Peyer's patch (tissue), 4 donors: ENCODE data around the gene CFAP69. TPM values are rescaled to one million over a fixed set of nuclear protein-coding genes. Genes with fewer than 3 reads are reported as not detected.

Source experiments
- DNase-seq, 3 donors: peaks; one replicate each; pipeline ENCODE4 v3.0.0-alpha.2; 2017 to 2019
- H3K27ac ChIP-seq, 4 donors: fragments of 200-600 bp; sonication (generic); one replicate each; pipeline ENCODE4 v1.5.1; 2016 to 2019
- H3K27me3 ChIP-seq, 2 donors: fragments of 200-600 bp; sonication (generic); one replicate each; pipeline ENCODE4 v1.5.1; 2019
- H3K36me3 ChIP-seq, 3 donors: fragments of 200-600 bp; sonication (generic); one replicate each; pipeline ENCODE4 v1.5.1; 2016 to 2019
- H3K4me1 ChIP-seq, 4 donors: fragments of 200-600 bp; sonication (generic); one replicate each; pipeline ENCODE4 v1.5.1; 2016 to 2019
- H3K4me3 ChIP-seq, 4 donors: fragments of 200-600 bp; sonication (generic); 1 replicate in 3 of 4; 2 replicates in 1 of 4; pipeline ENCODE4 v1.5.1; 2016 to 2019; ENCODE audit warnings: mild to moderate bottlenecking in 1 of 4
- H3K9me3 ChIP-seq, 4 donors: fragments of 200-600 bp; sonication (generic); one replicate each; pipeline ENCODE4 v1.5.1; 2016 to 2019; ENCODE audit warnings: mild to moderate bottlenecking in 1 of 4
- POLR2A ChIP-seq, 2 donors: fragments of 450-650 bp; IDR thresholded peaks; one replicate each; pipeline ENCODE4 v1.5.1; 2017; ENCODE audit warnings: antibody characterized with exemption in 2 of 2, mild to moderate bottlenecking in 2 of 2, moderate library complexity in 2 of 2
- total RNA-seq, 4 donors: library from RNA; depleted of rRNA; stranded (reverse); fragments of >200 nt; gene quantifications; one replicate each; pipeline ENCODE4 v1.1.0, GENCODE V29; 2016
- TF ChIP-seq, protein P1 (sequence below), 6 experiments: fragments of 450-650 bp in 4 of 6; fragments of 200-600 bp in 2 of 6; sonication (generic) in 1 of 6; IDR thresholded peaks; one replicate each; pipeline ENCODE4 v1.5.1; 2017 to 2019; ENCODE audit warnings: antibody characterized with exemption in 6 of 6, mild to moderate bottlenecking in 3 of 6, moderate library complexity in 1 of 6

Gene CFAP69
- total RNA-seq, 4 donors from 2014 or later: 2.3 to 15.3 (median 11.9) TPM; not detected in 1

DNA sequence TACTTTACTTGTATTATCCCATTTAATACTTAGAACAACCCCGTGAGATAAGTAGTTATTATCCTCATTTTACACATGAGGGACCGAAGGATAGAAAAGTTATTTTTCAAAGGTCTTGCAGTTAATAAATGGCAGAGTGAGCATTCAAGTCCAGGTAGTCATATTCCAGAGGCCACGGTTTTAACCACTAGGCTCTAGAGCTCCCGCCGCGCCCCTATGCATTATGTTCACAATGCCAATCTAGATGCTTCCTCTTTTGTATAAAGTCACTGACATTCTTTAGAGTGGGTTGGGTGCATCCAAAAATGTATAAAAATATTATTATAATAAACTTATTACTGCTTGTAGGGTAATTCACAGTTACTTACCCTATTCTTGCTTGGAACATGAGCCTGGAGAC is 11.4 kb upstream of the CFAP69 start:
- TF ChIP-seq POLR2A (IDR thresholded peaks at IDR 0.05): no peak
- TF ChIP-seq, protein P1, sequence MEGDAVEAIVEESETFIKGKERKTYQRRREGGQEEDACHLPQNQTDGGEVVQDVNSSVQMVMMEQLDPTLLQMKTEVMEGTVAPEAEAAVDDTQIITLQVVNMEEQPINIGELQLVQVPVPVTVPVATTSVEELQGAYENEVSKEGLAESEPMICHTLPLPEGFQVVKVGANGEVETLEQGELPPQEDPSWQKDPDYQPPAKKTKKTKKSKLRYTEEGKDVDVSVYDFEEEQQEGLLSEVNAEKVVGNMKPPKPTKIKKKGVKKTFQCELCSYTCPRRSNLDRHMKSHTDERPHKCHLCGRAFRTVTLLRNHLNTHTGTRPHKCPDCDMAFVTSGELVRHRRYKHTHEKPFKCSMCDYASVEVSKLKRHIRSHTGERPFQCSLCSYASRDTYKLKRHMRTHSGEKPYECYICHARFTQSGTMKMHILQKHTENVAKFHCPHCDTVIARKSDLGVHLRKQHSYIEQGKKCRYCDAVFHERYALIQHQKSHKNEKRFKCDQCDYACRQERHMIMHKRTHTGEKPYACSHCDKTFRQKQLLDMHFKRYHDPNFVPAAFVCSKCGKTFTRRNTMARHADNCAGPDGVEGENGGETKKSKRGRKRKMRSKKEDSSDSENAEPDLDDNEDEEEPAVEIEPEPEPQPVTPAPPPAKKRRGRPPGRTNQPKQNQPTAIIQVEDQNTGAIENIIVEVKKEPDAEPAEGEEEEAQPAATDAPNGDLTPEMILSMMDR (IDR thresholded peaks at IDR 0.05): no peak
- Histone ChIP-seq H3K4me1 (no peaks in the 10 kb centered on the region), H3K36me3 (no peaks in the 10 kb centered on the region), H3K27me3 (no peaks in the 10 kb centered on the region), H3K4me3 (no peak overlapping the region), H3K27ac (peak overlapping the region in 1 of 4 donors; percentile 47), H3K9me3 (no peaks in the 10 kb centered on the region)
- no peak for DNase-seq

DNA sequence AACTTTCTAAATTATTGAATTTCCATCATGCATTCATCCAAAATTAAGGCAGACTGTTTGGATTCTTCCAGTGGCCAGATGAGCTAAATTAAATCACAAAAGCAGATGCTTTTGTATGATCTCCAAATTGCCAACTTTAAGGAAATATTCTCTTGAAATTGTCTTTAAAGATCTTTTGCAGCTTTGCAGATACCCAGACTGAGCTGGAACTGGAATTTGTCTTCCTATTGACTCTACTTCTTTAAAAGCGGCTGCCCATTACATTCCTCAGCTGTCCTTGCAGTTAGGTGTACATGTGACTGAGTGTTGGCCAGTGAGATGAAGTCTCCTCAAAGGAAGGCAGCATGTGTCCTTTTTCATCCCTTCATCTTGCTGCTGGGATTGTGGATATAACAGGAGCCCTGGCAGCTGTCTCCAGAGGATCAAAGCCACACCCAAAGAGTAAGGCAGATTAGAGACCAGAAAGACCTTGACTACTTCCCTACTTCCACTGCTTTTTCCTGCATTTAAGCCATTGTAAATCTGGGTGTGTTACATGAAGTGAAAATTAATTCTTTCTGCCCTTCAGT is 8.2 kb upstream of the CFAP69 start:
- Histone ChIP-seq H3K9me3 (no peaks in the 10 kb centered on the region), H3K36me3 (no peaks in the 10 kb centered on the region), H3K27me3 (no peaks in the 10 kb centered on the region), H3K4me3 (no peak overlapping the region), H3K4me1 (peaks cover 0 to 7% (median 0%) of the 10 kb centered on the region in 4 donors), H3K27ac (no peak overlapping the region)
- TF ChIP-seq POLR2A (IDR thresholded peaks at IDR 0.05): no peak
- TF ChIP-seq, protein P1 (IDR thresholded peaks at IDR 0.05): no peak
- DNase-seq: no peak

DNA sequence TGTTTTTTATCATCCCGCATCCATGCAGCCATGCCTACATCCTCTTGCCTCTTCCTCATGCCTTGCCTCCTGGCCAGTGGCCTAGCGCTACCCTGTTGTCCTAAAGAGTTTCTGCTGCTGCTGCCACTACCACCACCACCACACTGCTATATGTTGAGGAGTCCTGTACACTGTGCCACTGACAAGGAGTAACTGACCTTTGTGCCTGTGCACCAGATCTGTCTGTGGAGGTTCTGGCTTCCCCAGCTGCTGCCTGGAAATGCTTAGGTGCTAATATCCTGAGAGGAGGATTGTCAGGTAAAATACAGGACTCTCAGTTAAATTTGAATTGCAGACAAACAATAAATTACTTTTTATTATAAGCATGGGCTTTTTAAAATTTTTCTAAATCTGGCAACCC is 7.0 kb upstream of the CFAP69 start:
- Histone ChIP-seq H3K4me1 (peaks cover 0 to 7% (median 0%) of the 10 kb centered on the region in 4 donors), H3K27ac (no peak overlapping the region), H3K36me3 (no peaks in the 10 kb centered on the region), H3K4me3 (no peak overlapping the region), H3K27me3 (no peaks in the 10 kb centered on the region), H3K9me3 (no peaks in the 10 kb centered on the region)
- peak in 1 of 3 donors; percentile 55 for DNase-seq
- TF ChIP-seq, protein P1 (IDR thresholded peaks at IDR 0.05): no peak
- TF ChIP-seq POLR2A (IDR thresholded peaks at IDR 0.05): no peak

DNA sequence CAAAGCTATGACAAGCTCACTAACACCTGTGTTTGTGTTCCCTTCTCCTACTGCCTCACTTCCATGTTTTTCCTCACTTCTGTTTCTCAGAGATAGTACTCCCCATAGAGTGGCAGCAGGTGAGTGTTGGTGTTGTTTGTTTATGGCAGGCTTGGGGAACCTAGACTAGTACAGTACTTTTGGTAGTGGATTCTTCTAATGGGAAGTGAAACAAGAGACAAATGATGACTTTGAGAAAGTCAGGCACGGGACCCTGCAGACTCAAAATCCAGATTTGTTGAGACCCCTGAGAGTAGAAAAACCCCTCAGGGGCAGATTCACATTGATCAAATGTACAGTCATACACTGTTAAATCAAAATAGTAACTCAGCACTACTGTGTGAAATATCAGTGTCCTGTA is 6.4 kb upstream of the CFAP69 start:
- H3K9me3 ChIP-seq: no peaks in the 10 kb centered on the region

DNA sequence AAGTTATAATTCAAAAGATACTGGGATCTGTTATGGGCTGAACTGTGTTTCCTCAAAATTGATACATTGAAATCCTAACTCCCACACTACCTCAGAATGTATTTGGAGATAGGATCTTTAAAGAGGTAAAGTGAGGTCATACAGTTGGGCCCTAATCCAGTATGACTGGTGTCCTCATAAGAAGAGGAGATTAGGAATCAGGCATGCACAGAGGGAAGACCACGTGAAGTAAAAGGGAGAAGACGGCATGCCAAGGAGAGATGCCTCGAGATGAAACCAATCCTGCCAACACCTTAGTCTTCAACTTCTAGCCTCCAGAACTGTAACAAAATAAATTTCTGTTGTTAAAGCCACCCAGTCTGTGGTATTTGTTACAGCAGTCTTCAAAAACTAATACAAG is 5.9 kb upstream of the CFAP69 start:
- no peak for TF ChIP-seq POLR2A (IDR thresholded peaks at IDR 0.05)
- TF ChIP-seq, protein P1 (IDR thresholded peaks at IDR 0.05): no peak
- Histone ChIP-seq H3K36me3 (no peaks in the 10 kb centered on the region), H3K27me3 (no peaks in the 10 kb centered on the region), H3K27ac (no peak overlapping the region), H3K9me3 (no peaks in the 10 kb centered on the region), H3K4me3 (no peak overlapping the region), H3K4me1 (peaks cover 0 to 8% (median 0%) of the 10 kb centered on the region in 4 donors)
- DNase-seq: no peak

More for the DNA sequence above, 6.4 kb upstream of the CFAP69 start:
- no peaks in the 10 kb centered on the region for H3K36me3 ChIP-seq
- no peak for DNase-seq
- H3K27ac ChIP-seq: no peak overlapping the region
- H3K27me3 ChIP-seq: no peaks in the 10 kb centered on the region
- no peak overlapping the region for H3K4me3 ChIP-seq
- H3K4me1 ChIP-seq: peaks cover 0 to 7% (median 0%) of the 10 kb centered on the region in 4 donors
- TF ChIP-seq, protein P1 (IDR thresholded peaks at IDR 0.05): no peak
- TF ChIP-seq POLR2A (IDR thresholded peaks at IDR 0.05): no peak
